ENCODE measurements around the gene UGT1A4. TPM values are rescaled to one million over a fixed set of nuclear protein-coding genes. Genes with fewer than 3 reads are reported as not detected.

UGT1A4 gene
- total RNA-seq, 1 experiment from 2014 or later = not detected

- Histone ChIP-seq H2BK12ac (ENCODE audit: insufficient read length, low read depth, low read length) (no peak overlapping the region), H3K9me3 (ENCODE audit: control insufficient read depth, low read depth, low read length) (no peaks in the 10 kb centered on the region), H3K9ac (ENCODE audit: extremely low read depth, insufficient read length, low read length) (no peak overlapping the region), H2BK5ac (ENCODE audit: insufficient read length, low read length) (no peak overlapping the region), H3K4me2 (ENCODE audit: insufficient read depth, insufficient read length, low read length) (no peak overlapping the region), H2BK120ac (ENCODE audit: low read depth, low read length, poor library complexity, severe bottlenecking) (no peak overlapping the region), H3K79me2 (ENCODE audit: insufficient read depth, low read length) (no peaks in the 10 kb centered on the region), H2AK5ac (ENCODE audit: insufficient read length, low read length) (no peak overlapping the region), H3K4me1 (ENCODE audit: insufficient read depth, low read length) (no peaks in the 10 kb centered on the region), H3K27me3 (ENCODE audit: insufficient read depth, low read length) (no peaks in the 10 kb centered on the region), H2BK20ac (ENCODE audit: low read depth, low read length, poor library complexity, severe bottlenecking) (no peak overlapping the region), H3K18ac (ENCODE audit: insufficient read length, low read depth, low read length) (no peak overlapping the region), H2AFZ (ENCODE audit: low read length) (no peak overlapping the region), H3K27ac (ENCODE audit: insufficient read length, low read depth, low read length) (no peak overlapping the region), H3T11ph (ENCODE audit: low read length) (no peak overlapping the region), H3K23me2 (ENCODE audit: insufficient read length, low read depth, low read length, poor library complexity, severe bottlenecking) (peaks cover 5% of the 10 kb centered on the region), H4K5ac (ENCODE audit: insufficient read length, low read depth, low read length) (no peak overlapping the region), H2BK15ac (ENCODE audit: low read depth, low read length) (no peak overlapping the region), H3K14ac (ENCODE audit: insufficient read depth, low read length) (no peak overlapping the region), H4K91ac (ENCODE audit: insufficient read length, low read depth, low read length) (no peak overlapping the region), H3K79me1 (ENCODE audit: insufficient read depth, low read depth, low read length, poor library complexity, severe bottlenecking) (no peaks in the 10 kb centered on the region), H4K8ac (replicated peaks; ENCODE audit: insufficient read length, low read depth, low read length) (no peak overlapping the region), H3K23ac (ENCODE audit: insufficient read length, low read depth, low read length) (no peak overlapping the region), H4K20me1 (ENCODE audit: control insufficient read depth, insufficient read depth, insufficient read length) (no peaks in the 10 kb centered on the region), H3K4ac (ENCODE audit: low read depth, low read length) (no peak overlapping the region), H3K56ac (ENCODE audit: insufficient read length, low read depth, low read length) (no peak overlapping the region)
- Mint-ChIP-seq H3K4me3 (no peak overlapping the region), H3K27ac (no peak overlapping the region), H3K9me3 (peaks cover 4% of the 10 kb centered on the region in 2 experiments; a peak in 3 of 5 replicates), H3K4me1 (peaks cover 7% of the 10 kb centered on the region in 2 experiments), H3K36me3 (ENCODE audit: insufficient read depth in 1 of 3, low read depth in 3 of 3) (peaks cover 0 to 6% (median 0%) of the 10 kb centered on the region in 3 experiments; a peak in 2 of 7 replicates), H3K27me3 (ENCODE audit: low read depth) (peaks cover 2% of the 10 kb centered on the region; the same call in 1 of the 2 replicates)
- TF ChIP-seq CTCF (conservative IDR thresholded peaks at IDR 0.05) = no peak
- no CpG with 5 or more reads among the region's 1 CpG for WGBS (ENCODE audit: extremely low coverage, insufficient read length, low lambda C conversion rate)
- DNase-seq = no peak
These were observed 11.8 kb upstream of the UGT1A4 start for GRCh38 chr2:233706720-233707119.
